Parathyroid adenoma (tissue), 2 donors: ENCODE results near the gene CHDH.

Experiments
- H2AFZ ChIP-seq: fragments of 300-600 bp; sonication (generic); one replicate; pipeline ENCODE4 v1.7.0; 2017; ENCODE audit warnings: antibody characterized with exemption, mild to moderate bottlenecking
- H3K27ac ChIP-seq: fragments of 300-600 bp; sonication (generic); one replicate; pipeline ENCODE4 v1.7.0; 2017
- H3K27me3 ChIP-seq: fragments of 300-600 bp; sonication (generic); one replicate; pipeline ENCODE4 v1.7.0; 2017; ENCODE audit warnings: low read length; ENCODE audit not compliant: control insufficient read depth, insufficient read depth
- H3K36me3 ChIP-seq: fragments of 300-600 bp; sonication (generic); one replicate; pipeline ENCODE4 v1.7.0; 2017; ENCODE audit warnings: low read length; ENCODE audit not compliant: control insufficient read depth, insufficient read depth
- H3K4me1 ChIP-seq: fragments of 300-600 bp; sonication (generic); one replicate; pipeline ENCODE4 v1.7.0; 2017; ENCODE audit warnings: control low read depth
- H3K4me2 ChIP-seq: fragments of 300-600 bp; sonication (generic); one replicate; pipeline ENCODE4 v1.7.0; 2017; ENCODE audit warnings: low read length
- H3K4me3 ChIP-seq: fragments of 300-600 bp; sonication (generic); one replicate; pipeline ENCODE4 v1.7.0; 2017; ENCODE audit warnings: low read depth, low read length
- H3K79me2 ChIP-seq: fragments of 300-600 bp; sonication (generic); one replicate; pipeline ENCODE4 v1.7.0; 2017; ENCODE audit warnings: control low read depth
- H3K9ac ChIP-seq: fragments of 300-600 bp; sonication (generic); one replicate; pipeline ENCODE4 v1.7.0; 2017; ENCODE audit warnings: mild to moderate bottlenecking
- H3K9me3 ChIP-seq: fragments of 300-600 bp; sonication (generic); one replicate; pipeline ENCODE4 v1.7.0; 2017; ENCODE audit warnings: low read length; ENCODE audit not compliant: control insufficient read depth
- CTCF ChIP-seq: fragments of 300-600 bp; sonication (generic); IDR thresholded peaks from one replicate; pipeline ENCODE4 v1.7.0; 2017; ENCODE audit warnings: antibody characterized with exemption, mild to moderate bottlenecking
- donor health status: primary hyperparathyroidism.

Gene CHDH

GRCh38 chr3:53795789-53796560 lies 50.2 kb downstream of the CHDH start:
- Histone ChIP-seq H3K36me3 (no peaks in the 10 kb centered on the region), H3K4me2 (no peak overlapping the region), H3K27ac (no peak overlapping the region), H3K9ac (no peak overlapping the region), H3K9me3 (no peaks in the 10 kb centered on the region), H3K27me3 (no peaks in the 10 kb centered on the region), H3K4me1 (no peaks in the 10 kb centered on the region), H3K79me2 (no peaks in the 10 kb centered on the region), H2AFZ (no peak overlapping the region), H3K4me3 (no peak overlapping the region)
- TF ChIP-seq CTCF = no peak

GRCh38 chr3:53795176-53795575 lies 51.0 kb downstream of the CHDH start:
- no peak overlapping the region for H2AFZ ChIP-seq
- H3K9ac ChIP-seq = no peak overlapping the region
- H3K27me3 ChIP-seq = no peaks in the 10 kb centered on the region
- no peak for TF ChIP-seq CTCF
- H3K79me2 ChIP-seq = no peaks in the 10 kb centered on the region
- no peaks in the 10 kb centered on the region for H3K4me1 ChIP-seq
- no peaks in the 10 kb centered on the region for H3K9me3 ChIP-seq
- H3K4me2 ChIP-seq = no peak overlapping the region
- no peaks in the 10 kb centered on the region for H3K36me3 ChIP-seq
- H3K27ac ChIP-seq = no peak overlapping the region
- no peak overlapping the region for H3K4me3 ChIP-seq

GRCh38 chr3:53794597-53794996 lies 51.6 kb downstream of the CHDH start:
- no peak for TF ChIP-seq CTCF
- Histone ChIP-seq H2AFZ (no peak overlapping the region), H3K4me1 (no peaks in the 10 kb centered on the region), H3K36me3 (no peaks in the 10 kb centered on the region), H3K9me3 (no peaks in the 10 kb centered on the region), H3K9ac (no peak overlapping the region), H3K27ac (no peak overlapping the region), H3K4me2 (no peak overlapping the region), H3K79me2 (no peaks in the 10 kb centered on the region), H3K27me3 (no peaks in the 10 kb centered on the region), H3K4me3 (no peak overlapping the region)

GRCh38 chr3:53792866-53793265 lies 53.4 kb downstream of the CHDH start:
- Histone ChIP-seq H3K27ac (no peak overlapping the region), H3K4me3 (no peak overlapping the region), H3K9ac (no peak overlapping the region), H3K9me3 (no peaks in the 10 kb centered on the region), H3K36me3 (no peaks in the 10 kb centered on the region), H3K27me3 (no peaks in the 10 kb centered on the region), H3K4me1 (no peaks in the 10 kb centered on the region), H2AFZ (no peak overlapping the region), H3K79me2 (no peaks in the 10 kb centered on the region), H3K4me2 (no peak overlapping the region)
- no peak for TF ChIP-seq CTCF

GRCh38 chr3:53791317-53791716 lies 54.9 kb downstream of the CHDH start:
- Histone ChIP-seq H3K79me2 (no peaks in the 10 kb centered on the region), H3K27ac (no peak overlapping the region), H3K4me1 (no peaks in the 10 kb centered on the region), H2AFZ (no peak overlapping the region), H3K4me2 (no peak overlapping the region), H3K27me3 (no peaks in the 10 kb centered on the region), H3K9me3 (no peaks in the 10 kb centered on the region), H3K36me3 (no peaks in the 10 kb centered on the region), H3K4me3 (no peak overlapping the region), H3K9ac (no peak overlapping the region)
- no peak for TF ChIP-seq CTCF
